Measurements from ENCODE around the gene CD44. TPM values are rescaled to one million over a fixed set of nuclear protein-coding genes. Genes with fewer than 3 reads are reported as not detected.

The CD44 gene
- total RNA-seq, 4 donors from 2014 or later = 164 to 302 (median 189) TPM

DNA sequence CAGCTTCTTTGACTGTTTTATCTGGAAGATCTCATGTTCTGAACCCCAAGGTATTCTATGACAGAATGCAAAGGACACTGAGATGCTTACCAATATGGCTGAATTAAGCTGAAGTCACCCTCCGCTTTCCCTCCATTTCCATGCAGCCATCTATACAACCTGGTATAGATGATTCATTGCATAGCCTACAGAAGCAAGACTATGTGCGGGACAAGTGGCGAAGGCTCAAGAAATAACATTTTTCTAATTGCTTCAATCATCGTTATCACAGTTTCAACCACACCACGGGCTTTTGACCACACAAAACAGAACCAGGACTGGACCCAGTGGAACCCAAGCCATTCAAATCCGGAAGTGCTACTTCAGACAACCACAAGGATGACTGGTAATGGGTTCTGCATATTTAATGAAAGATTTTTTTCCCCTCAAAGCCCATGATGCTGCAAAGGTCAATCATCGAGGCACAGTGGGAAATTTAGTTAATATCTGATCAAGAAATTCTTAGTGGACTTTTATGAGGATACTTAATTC lies 61.9 kb downstream of the CD44 start:
- 92 to 94% methylated on average over 7 of the region's 7 CpGs for WGBS, 2 donors

DNA sequence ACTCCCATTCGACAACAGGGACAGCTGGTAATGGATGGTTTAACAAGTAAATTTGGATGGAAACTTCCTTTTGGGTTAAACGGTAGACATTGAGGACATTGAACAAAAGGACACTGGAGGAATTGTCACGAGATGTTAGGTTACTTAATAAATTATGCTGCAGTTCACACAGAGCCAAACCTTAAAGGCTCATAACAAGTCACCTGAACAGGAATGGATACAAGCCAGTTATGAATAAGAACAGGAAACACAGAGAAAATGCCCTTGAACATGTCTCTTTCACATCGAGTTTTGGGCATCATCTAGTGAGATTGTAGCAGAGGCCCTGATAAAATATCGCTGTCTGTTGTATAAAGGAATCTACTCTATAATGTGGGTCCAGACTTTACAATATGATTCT lies 65.6 kb downstream of the CD44 start:
- TF ChIP-seq, protein P1, sequence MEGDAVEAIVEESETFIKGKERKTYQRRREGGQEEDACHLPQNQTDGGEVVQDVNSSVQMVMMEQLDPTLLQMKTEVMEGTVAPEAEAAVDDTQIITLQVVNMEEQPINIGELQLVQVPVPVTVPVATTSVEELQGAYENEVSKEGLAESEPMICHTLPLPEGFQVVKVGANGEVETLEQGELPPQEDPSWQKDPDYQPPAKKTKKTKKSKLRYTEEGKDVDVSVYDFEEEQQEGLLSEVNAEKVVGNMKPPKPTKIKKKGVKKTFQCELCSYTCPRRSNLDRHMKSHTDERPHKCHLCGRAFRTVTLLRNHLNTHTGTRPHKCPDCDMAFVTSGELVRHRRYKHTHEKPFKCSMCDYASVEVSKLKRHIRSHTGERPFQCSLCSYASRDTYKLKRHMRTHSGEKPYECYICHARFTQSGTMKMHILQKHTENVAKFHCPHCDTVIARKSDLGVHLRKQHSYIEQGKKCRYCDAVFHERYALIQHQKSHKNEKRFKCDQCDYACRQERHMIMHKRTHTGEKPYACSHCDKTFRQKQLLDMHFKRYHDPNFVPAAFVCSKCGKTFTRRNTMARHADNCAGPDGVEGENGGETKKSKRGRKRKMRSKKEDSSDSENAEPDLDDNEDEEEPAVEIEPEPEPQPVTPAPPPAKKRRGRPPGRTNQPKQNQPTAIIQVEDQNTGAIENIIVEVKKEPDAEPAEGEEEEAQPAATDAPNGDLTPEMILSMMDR (IDR thresholded peaks at IDR 0.05) = no peak
- no peak for TF ChIP-seq POLR2A (IDR thresholded peaks at IDR 0.05)
- peaks cover 4 to 5% of the 10 kb centered on the region in 2 donors for H3K36me3 ChIP-seq
- H3K27me3 ChIP-seq = no peaks in the 10 kb centered on the region
- H3K4me3 ChIP-seq (replicated peaks in 1 of 3) = no peak overlapping the region
- no peak for DNase-seq
- H3K27ac ChIP-seq = no peak overlapping the region
- 91 to 94% methylated on average over 5 of the region's 5 CpGs for WGBS, 2 donors
- no peaks in the 10 kb centered on the region for H3K9me3 ChIP-seq
- intact Hi-C loops (cut with DNase I) = no loop called here
- H3K4me1 ChIP-seq = no peaks in the 10 kb centered on the region

More for the DNA sequence above, 61.9 kb downstream of the CD44 start:
- H3K4me3 ChIP-seq (replicated peaks in 1 of 3) = no peak overlapping the region
- DNase-seq = no peak
- intact Hi-C loops (cut with DNase I) = no loop called here
- H3K27ac ChIP-seq = no peak overlapping the region
- H3K27me3 ChIP-seq = no peaks in the 10 kb centered on the region
- no peak for TF ChIP-seq POLR2A (IDR thresholded peaks at IDR 0.05)
- TF ChIP-seq, protein P1 (IDR thresholded peaks at IDR 0.05) = no peak
- H3K9me3 ChIP-seq = no peaks in the 10 kb centered on the region
- H3K4me1 ChIP-seq = no peaks in the 10 kb centered on the region
- H3K36me3 ChIP-seq = peaks cover under 1 to 4% of the 10 kb centered on the region in 2 donors

DNA sequence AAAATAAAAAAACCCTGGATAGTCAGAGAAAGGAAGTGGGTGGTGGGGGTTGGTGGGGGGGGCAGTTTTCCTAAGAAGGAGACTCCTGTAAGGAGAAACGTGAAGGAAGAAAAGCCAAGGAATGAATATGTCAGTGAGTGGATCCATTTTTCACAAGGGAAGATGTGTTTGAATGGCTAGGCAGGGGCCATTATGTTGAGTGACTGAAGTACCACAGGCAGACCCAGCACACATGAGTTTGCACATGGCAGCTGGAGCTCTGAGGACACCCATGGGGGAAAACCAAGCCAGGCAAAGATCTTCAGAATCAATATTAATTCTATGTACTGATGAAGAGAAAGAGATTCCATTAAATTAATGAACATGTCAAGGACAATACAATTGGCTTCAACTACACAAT lies 67.6 kb downstream of the CD44 start:
- peaks cover 4 to 5% of the 10 kb centered on the region in 2 donors for H3K36me3 ChIP-seq
- no peak overlapping the region for H3K4me3 ChIP-seq (replicated peaks in 1 of 3)
- intact Hi-C loops (cut with DNase I) = no loop called here

DNA sequence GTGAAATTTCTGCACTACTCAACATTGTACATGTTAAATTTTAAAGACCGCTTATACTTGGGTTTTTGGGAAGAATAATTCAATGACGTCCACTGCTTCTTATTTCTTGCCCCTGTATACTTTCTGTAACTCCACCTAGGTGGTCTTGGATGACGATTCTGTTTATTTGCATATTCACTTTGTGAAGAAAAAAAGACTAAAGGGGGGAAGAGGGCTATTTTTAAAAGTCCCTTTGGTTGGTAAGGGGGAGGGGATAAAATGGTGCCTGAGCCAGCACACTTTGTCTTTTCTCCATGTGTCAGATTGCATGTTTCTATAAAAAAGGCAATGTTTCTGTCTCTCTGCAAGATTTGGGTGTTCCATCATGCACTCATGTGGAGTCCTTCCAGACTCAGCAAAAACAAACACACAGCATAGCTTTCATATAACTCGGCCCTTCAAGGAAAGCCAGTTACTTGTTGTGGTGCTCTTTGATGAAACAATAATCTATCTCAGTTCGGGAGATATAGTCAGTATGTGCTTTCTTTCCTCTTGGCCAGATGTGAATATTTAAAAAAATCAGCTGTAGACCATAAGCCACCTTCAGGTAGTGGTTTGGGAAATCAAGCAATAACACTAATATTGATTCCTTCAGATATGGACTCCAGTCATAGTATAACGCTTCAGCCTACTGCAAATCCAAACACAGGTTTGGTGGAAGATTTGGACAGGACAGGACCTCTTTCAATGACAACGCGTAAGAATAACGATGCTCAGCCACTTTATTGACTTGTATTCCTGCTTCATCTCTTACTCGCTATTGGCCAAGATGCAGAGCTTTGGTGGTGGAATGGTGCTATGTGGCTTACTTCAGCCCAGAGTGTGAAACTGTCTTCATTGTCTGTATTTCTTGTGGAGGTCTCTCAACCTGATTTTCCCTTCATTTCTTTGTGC lies 68.8 kb downstream of the CD44 start:
- Histone ChIP-seq H3K9me3 (no peaks in the 10 kb centered on the region), H3K27me3 (no peaks in the 10 kb centered on the region), H3K36me3 (peaks cover 4 to 5% of the 10 kb centered on the region in 2 donors), H3K4me3 (replicated peaks in 1 of 3) (no peak overlapping the region), H3K27ac (no peak overlapping the region), H3K4me1 (no peaks in the 10 kb centered on the region)
- WGBS, 2 donors = 86 to 87% methylated on average over 10 of the region's 10 CpGs
- intact Hi-C loops (cut with DNase I) = no loop called here
- TF ChIP-seq POLR2A (IDR thresholded peaks at IDR 0.05) = no peak
- TF ChIP-seq, protein P1 (IDR thresholded peaks at IDR 0.05) = no peak
- DNase-seq = no peak

More for the DNA sequence above, 67.6 kb downstream of the CD44 start:
- H3K4me1 ChIP-seq = no peaks in the 10 kb centered on the region
- TF ChIP-seq, protein P1 (IDR thresholded peaks at IDR 0.05) = no peak
- no peak for TF ChIP-seq POLR2A (IDR thresholded peaks at IDR 0.05)
- H3K27ac ChIP-seq = no peak overlapping the region
- 94 to 98% methylated on average over 1 of the region's 1 CpG for WGBS, 2 donors
- DNase-seq = no peak
- no peaks in the 10 kb centered on the region for H3K9me3 ChIP-seq
- H3K27me3 ChIP-seq = no peaks in the 10 kb centered on the region

DNA sequence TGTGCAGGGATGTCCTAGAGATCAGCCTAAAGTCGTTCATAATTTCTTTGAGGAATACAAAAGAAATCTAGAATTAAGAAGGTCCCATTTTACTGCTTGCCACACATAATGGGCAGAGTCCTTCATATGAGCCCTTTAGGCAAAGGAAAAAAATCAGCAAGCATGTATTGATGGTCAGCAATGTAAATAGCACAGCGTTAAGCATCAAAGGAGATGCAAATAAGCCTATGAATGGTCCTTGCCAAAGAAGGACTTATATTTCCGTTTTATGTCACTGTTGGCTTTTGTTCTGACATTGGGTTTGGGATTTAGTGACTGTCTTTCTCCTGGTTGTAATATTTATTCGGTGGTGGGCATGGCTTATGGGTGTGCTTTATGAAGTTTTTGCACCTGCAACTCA lies 69.8 kb downstream of the CD44 start:
- 81 to 87% methylated on average over 4 of the region's 4 CpGs for WGBS, 2 donors
- DNase-seq = no peak
- Histone ChIP-seq H3K9me3 (no peaks in the 10 kb centered on the region), H3K4me1 (no peaks in the 10 kb centered on the region), H3K4me3 (replicated peaks in 1 of 3) (no peak overlapping the region), H3K27me3 (no peaks in the 10 kb centered on the region), H3K36me3 (peaks cover 4 to 5% of the 10 kb centered on the region in 2 donors), H3K27ac (no peak overlapping the region)
- TF ChIP-seq, protein P1 (IDR thresholded peaks at IDR 0.05) = no peak
- TF ChIP-seq POLR2A (IDR thresholded peaks at IDR 0.05) = no peak
- intact Hi-C loops (cut with DNase I) = no loop called here

Measured in thyroid gland (tissue), 4 donors.